ENCODE data around the gene C16orf96.

Gene C16orf96

GRCh38 chr16:4556112-4556511, at the start of gene C16orf96:
Gene C16orf96, plus strand, starts transcription at chr16:4556340. Its CDS starts 150 bp downstream, at chr16:4556490.
- no peak for DNase-seq

- DNase-seq, result peak; percentile 52
These were observed 49.7 kb upstream of the C16orf96 start for GRCh38 chr16:4506450-4506849.

- DNase-seq, result no peak
These were observed 48.4 kb upstream of the C16orf96 start for GRCh38 chr16:4507588-4508345.

GRCh38 chr16:4508806-4509205, 47.3 kb upstream of the C16orf96 start:
- no peak for DNase-seq

GRCh38 chr16:4509420-4509819, 46.7 kb upstream of the C16orf96 start:
- DNase-seq, result no peak

GRCh38 chr16:4510131-4510530, 46.0 kb upstream of the C16orf96 start:
- no peak for DNase-seq

- no peak for DNase-seq
These were observed 45.3 kb upstream of the C16orf96 start for GRCh38 chr16:4510747-4511426.

GRCh38 chr16:4511441-4512082, 44.6 kb upstream of the C16orf96 start:
- no peak for DNase-seq

- DNase-seq, result no peak
These were observed 43.7 kb upstream of the C16orf96 start for GRCh38 chr16:4512473-4512872.

GRCh38 chr16:4513086-4513860, 42.9 kb upstream of the C16orf96 start:
- DNase-seq, result no peak

- DNase-seq, result no peak
These were observed 42.3 kb upstream of the C16orf96 start for GRCh38 chr16:4513881-4514280.

GRCh38 chr16:4514606-4515005, 41.5 kb upstream of the C16orf96 start:
- DNase-seq, result no peak

GRCh38 chr16:4515611-4516233, 40.4 kb upstream of the C16orf96 start:
- DNase-seq, result no peak

GRCh38 chr16:4517812-4518680, 38.1 kb upstream of the C16orf96 start:
- no peak for DNase-seq

GRCh38 chr16:4519274-4520058, 36.7 kb upstream of the C16orf96 start:
- DNase-seq, result no peak

GRCh38 chr16:4520913-4521312, 35.2 kb upstream of the C16orf96 start:
- no peak for DNase-seq

- no peak for DNase-seq
These were observed 34.0 kb upstream of the C16orf96 start for GRCh38 chr16:4522051-4522581.

GRCh38 chr16:4523686-4524085, 32.5 kb upstream of the C16orf96 start:
- DNase-seq, result no peak

- DNase-seq, result no peak
These were observed 31.6 kb upstream of the C16orf96 start for GRCh38 chr16:4524571-4524970.

- no peak for DNase-seq
These were observed 31.1 kb upstream of the C16orf96 start for GRCh38 chr16:4525069-4525468.
